Keratinocyte (primary cell): ENCODE data around the gene CDC42SE2. TPM values are rescaled to one million over a fixed set of nuclear protein-coding genes. Genes with fewer than 3 reads are reported as not detected.

Experiments
- DNase-seq: peaks from one replicate; pipeline ENCODE4 v3.0.0-alpha.2; 2011; ENCODE audit warnings: low read depth, missing footprints, low spot score
- FAIRE-seq: peaks from 2 replicates; lab custom pipeline; 2011; peaks lifted over from hg19 to GRCh38; lab: Jason Lieb, UNC
- H2AFZ ChIP-seq: 2 replicates; pipeline ENCODE4 v1.6.0; 2012; ENCODE audit warnings: low read length, control low read depth, inconsistent platforms; ENCODE audit not compliant: control insufficient read depth
- H3K27ac ChIP-seq: 2 replicates; pipeline ENCODE4 v1.5.1; 2011; ENCODE audit warnings: low read length; ENCODE audit not compliant: control insufficient read depth, insufficient read depth
- H3K27me3 ChIP-seq: 3 replicates; pipeline ENCODE4 v1.6.0; 2011; ENCODE audit warnings: low read length; ENCODE audit not compliant: control insufficient read depth, insufficient read depth; ENCODE audit errors: extremely low read depth
- H3K36me3 ChIP-seq, 2 experiments: 2 replicates in 1 of 2; 3 replicates in 1 of 2; pipeline ENCODE4 v1.5.1; 2011; ENCODE audit warnings: low read length in 2 of 2, mild to moderate bottlenecking in 1 of 2; ENCODE audit not compliant: control insufficient read depth in 2 of 2, insufficient read depth in 2 of 2; ENCODE audit errors: extremely low read depth in 1 of 2
- H3K4me1 ChIP-seq: 3 replicates; pipeline ENCODE4 v1.5.1; 2011; ENCODE audit warnings: low read length; ENCODE audit not compliant: control insufficient read depth, insufficient read depth; ENCODE audit errors: extremely low read depth
- H3K4me2 ChIP-seq: 3 replicates; pipeline ENCODE4 v1.6.0; 2011; ENCODE audit warnings: low read depth, low read length; ENCODE audit not compliant: control insufficient read depth, insufficient read depth; ENCODE audit errors: extremely low read depth
- H3K4me3 ChIP-seq, 3 experiments: fragments of 200-600 bp in 1 of 3; sonication (generic) in 1 of 3; 2 replicates in 2 of 3; 3 replicates in 1 of 3; pipeline ENCODE4 v1.5.1; 2011 to 2016; ENCODE audit warnings: low read length in 3 of 3, mild to moderate bottlenecking in 3 of 3, control low read depth in 2 of 3, inconsistent platforms in 1 of 3, low read depth in 1 of 3, mixed read lengths in 1 of 3, mixed run types in 1 of 3, moderate library complexity in 1 of 3; ENCODE audit not compliant: control insufficient read depth in 2 of 3, insufficient read depth in 2 of 3; ENCODE audit errors: extremely low read depth in 1 of 3
- H3K79me2 ChIP-seq: 2 replicates; pipeline ENCODE4 v1.6.0; 2012; ENCODE audit warnings: low read length; ENCODE audit not compliant: control insufficient read depth, insufficient read depth
- H3K9ac ChIP-seq: 3 replicates; pipeline ENCODE4 v1.6.0; 2011; ENCODE audit warnings: low read length; ENCODE audit not compliant: control insufficient read depth, insufficient read depth; ENCODE audit errors: extremely low read depth
- H3K9me1 ChIP-seq: 3 replicates; pipeline ENCODE4 v1.6.0; 2011; ENCODE audit warnings: low read length; ENCODE audit not compliant: control insufficient read depth, insufficient read depth; ENCODE audit errors: extremely low read depth
- H3K9me3 ChIP-seq: 2 replicates; pipeline ENCODE4 v1.5.1; 2012; ENCODE audit warnings: low read depth, low read length; ENCODE audit not compliant: control insufficient read depth
- H4K20me1 ChIP-seq: 3 replicates; pipeline ENCODE4 v1.6.0; 2011; ENCODE audit warnings: low read length; ENCODE audit not compliant: control insufficient read depth, insufficient read depth; ENCODE audit errors: extremely low read depth
- CTCF ChIP-seq, 3 experiments: IDR thresholded peaks in 1 of 3; conservative IDR thresholded peaks in 1 of 3; optimal IDR thresholded peaks in 1 of 3; 2 replicates in 2 of 3; 3 replicates in 1 of 3; pipeline versions ENCODE3 to v1.5.1; 2011; ENCODE audit warnings: low read length in 3 of 3, mild to moderate bottlenecking in 3 of 3, moderate library complexity in 2 of 3, control low read depth in 1 of 3, inconsistent platforms in 1 of 3; ENCODE audit not compliant: insufficient read depth in 2 of 3; ENCODE audit errors: extremely low read depth in 1 of 3
- EZH2 ChIP-seq: IDR thresholded peaks from one replicate; pipeline ENCODE4 v1.6.1; 2012; ENCODE audit warnings: inconsistent platforms, mild to moderate bottlenecking, low read length, moderate library complexity
- dilution Hi-C: fragments of 300-500 bp; cut with MboI; formaldehyde crosslinking; loops from one replicate; pipeline ENCODE4 v1.7.0; 2020; ENCODE audit warnings: low sequenced_read_pairs; ENCODE audit not compliant: extremely low pct_ligation_motif_present
- polyA plus RNA-seq, 5 experiments: library from polyadenylated mRNA; depleted of rRNA in 3 of 5; stranded (reverse) in 3 of 5; stranded (forward) in 1 of 5; unstranded in 1 of 5; fragments of >200 nt; gene quantifications; 1 replicate in 1 of 5; 2 replicates in 3 of 5; 3 replicates in 1 of 5; pipeline versions ENCODE4 v1.2.1 to v1.2.3, GENCODE V29; 2011 to 2012; ENCODE audit warnings: missing spikeins in 2 of 5, low read depth in 1 of 5, low replicate concordance in 1 of 5

CDC42SE2 gene
- polyA plus RNA-seq, 1 donor (not counting 4 experiments of a cell fraction or from before 2014, with no cell fraction given), result 32.5 TPM

- FAIRE-seq, result no peak
- Histone ChIP-seq H3K36me3 (peaks cover 2 to 3% of the 10 kb centered on the region in 2 experiments), H3K9me1 (peaks cover 3% of the 10 kb centered on the region), H2AFZ (no peak overlapping the region), H3K4me1 (no peaks in the 10 kb centered on the region), H3K27me3 (no peaks in the 10 kb centered on the region), H3K4me2 (no peak overlapping the region), H3K27ac (no peak overlapping the region), H3K9ac (no peak overlapping the region), H3K9me3 (no peaks in the 10 kb centered on the region), H4K20me1 (peaks cover 2% of the 10 kb centered on the region), H3K79me2 (peaks cover 27% of the 10 kb centered on the region), H3K4me3 (no peak overlapping the region)
- dilution Hi-C loops, result no loop called here
- no peak for DNase-seq
- TF ChIP-seq CTCF (optimal IDR thresholded peaks at IDR 0.05 in 1 of 3, IDR thresholded peaks at IDR 0.05 in 1 of 3, conservative IDR thresholded peaks at IDR 0.05 in 1 of 3; ENCODE audit: extremely low read depth in 1 of 3, insufficient read depth in 2 of 3, low read length in 3 of 3), result no peak
- TF ChIP-seq EZH2, result no peak
Measured at GRCh38 chr5:131381021-131381420, 117.2 kb downstream of the CDC42SE2 start.

- no peaks in the 10 kb centered on the region for H3K4me1 ChIP-seq
- dilution Hi-C loops, result no loop called here
- peaks cover 4 to 7% of the 10 kb centered on the region in 2 experiments for H3K36me3 ChIP-seq
- H4K20me1 ChIP-seq, result peaks cover 2% of the 10 kb centered on the region
- H3K27ac ChIP-seq, result no peak overlapping the region
- H3K9ac ChIP-seq, result no peak overlapping the region
- H3K9me1 ChIP-seq, result peaks cover 3% of the 10 kb centered on the region
- no peak overlapping the region for H2AFZ ChIP-seq
- no peak for TF ChIP-seq CTCF (optimal IDR thresholded peaks at IDR 0.05 in 1 of 3, IDR thresholded peaks at IDR 0.05 in 1 of 3, conservative IDR thresholded peaks at IDR 0.05 in 1 of 3; ENCODE audit: extremely low read depth in 1 of 3, insufficient read depth in 2 of 3, low read length in 3 of 3)
- TF ChIP-seq EZH2, result no peak
- peaks cover 21% of the 10 kb centered on the region for H3K79me2 ChIP-seq
- FAIRE-seq, result no peak
- no peaks in the 10 kb centered on the region for H3K27me3 ChIP-seq
- no peak overlapping the region for H3K4me2 ChIP-seq
- DNase-seq, result no peak
- no peaks in the 10 kb centered on the region for H3K9me3 ChIP-seq
- no peak overlapping the region for H3K4me3 ChIP-seq
Measured at GRCh38 chr5:131381777-131382176, 117.9 kb downstream of the CDC42SE2 start.
